Hepatocyte (in vitro differentiated cells): ENCODE data around the gene NARS2. TPM values are rescaled to one million over a fixed set of nuclear protein-coding genes. Genes with fewer than 3 reads are reported as not detected.
"Not testable (repeated sequence)": the region's sequence is repeated elsewhere in the genome, so short reads cannot be mapped to it uniquely, and the experiment has no call there.

ENCODE experiments used
- DNase-seq: peaks from one replicate; pipeline ENCODE4 v3.0.0-alpha.2; 2016; ENCODE audit warnings: low spot score
- H2AFZ ChIP-seq: fragments of 200-600 bp; sonication (generic); 2 replicates; pipeline ENCODE4 v1.6.0; 2016; ENCODE audit warnings: antibody characterized with exemption, mild to moderate bottlenecking
- H3K27ac ChIP-seq: fragments of 200-600 bp; sonication (generic); 2 replicates; pipeline ENCODE4 v1.5.1; 2016; ENCODE audit warnings: mild to moderate bottlenecking
- H3K27me3 ChIP-seq: fragments of 200-600 bp; sonication (generic); 2 replicates; pipeline ENCODE4 v1.6.1; 2016
- H3K36me3 ChIP-seq: fragments of 200-600 bp; sonication (generic); replicated peaks from 2 replicates; pipeline ENCODE4 v1.5.1; 2016; ENCODE audit warnings: low read depth; ENCODE audit not compliant: insufficient read depth
- H3K4me1 ChIP-seq: fragments of 200-600 bp; sonication (generic); 2 replicates; pipeline ENCODE4 v1.5.1; 2016; ENCODE audit warnings: mild to moderate bottlenecking, moderate library complexity; ENCODE audit not compliant: insufficient read depth
- H3K4me2 ChIP-seq: fragments of 200-600 bp; sonication (generic); 2 replicates; pipeline ENCODE4 v1.6.0; 2016
- H3K4me3 ChIP-seq: fragments of 200-600 bp; sonication (generic); 2 replicates; pipeline ENCODE4 v1.5.1; 2016; ENCODE audit warnings: mild to moderate bottlenecking
- H3K79me2 ChIP-seq: fragments of 200-600 bp; sonication (generic); 2 replicates; pipeline ENCODE4 v1.6.0; 2017; ENCODE audit warnings: mild to moderate bottlenecking
- H3K9me2 ChIP-seq: fragments of 200-600 bp; sonication (generic); replicated peaks from 2 replicates; pipeline ENCODE4 v1.6.0; 2017; ENCODE audit warnings: mild to moderate bottlenecking; ENCODE audit not compliant: insufficient read depth
- H3K9me3 ChIP-seq: fragments of 200-600 bp; sonication (generic); 2 replicates; pipeline ENCODE4 v1.5.1; 2016; ENCODE audit warnings: low read depth, mild to moderate bottlenecking
- H4K20me1 ChIP-seq: fragments of 200-600 bp; sonication (generic); 2 replicates; pipeline ENCODE4 v1.6.0; 2016; ENCODE audit warnings: mild to moderate bottlenecking; ENCODE audit not compliant: insufficient read depth, poor library complexity, severe bottlenecking
- EZH2 ChIP-seq: fragments of 200-600 bp; sonication (generic); IDR thresholded peaks from 2 replicates; pipeline ENCODE4 v1.6.1; 2016; ENCODE audit warnings: antibody characterized with exemption, mild to moderate bottlenecking, borderline replicate concordance
- EZH2phosphoT487 ChIP-seq: fragments of 200-600 bp; sonication (generic); IDR thresholded peaks from one replicate; pipeline ENCODE4 v1.6.1; 2018; ENCODE audit warnings: antibody characterized with exemption, mild to moderate bottlenecking, low read depth, moderate library complexity; ENCODE audit not compliant: unreplicated experiment, severe bottlenecking
- WGBS: methylation state at CpG from one replicate; pipeline ENCODE4 v1.1.6; 2016; ENCODE audit warnings: low lambda C conversion rate; ENCODE audit errors: missing lambda C conversion rate; 5-methylcytosine and 5-hydroxymethylcytosine counted together
- polyA plus RNA-seq: library from polyadenylated mRNA; unstranded; fragments of >200 nt; fragmentation: Nextera tagmentation; extraction: Ambion mirVana; gene quantifications from 2 replicates; pipeline ENCODE4 v1.2.1, GENCODE V29; 2016
- total RNA-seq: library from RNA; depleted of rRNA; stranded (reverse); fragments of >200 nt; gene quantifications from 2 replicates; pipeline ENCODE4 v1.2.3, GENCODE V29; 2014
- TF ChIP-seq, protein P1 (sequence below): fragments of 200-600 bp; sonication (generic); IDR thresholded peaks from 2 replicates; pipeline ENCODE4 v1.5.1; 2016; ENCODE audit warnings: antibody characterized with exemption, mild to moderate bottlenecking; ENCODE audit not compliant: poor library complexity

Gene NARS2
- total and polyA plus RNA-seq, 2 experiments from 2014 or later, result 17.5 to 19.1 TPM

DNA sequence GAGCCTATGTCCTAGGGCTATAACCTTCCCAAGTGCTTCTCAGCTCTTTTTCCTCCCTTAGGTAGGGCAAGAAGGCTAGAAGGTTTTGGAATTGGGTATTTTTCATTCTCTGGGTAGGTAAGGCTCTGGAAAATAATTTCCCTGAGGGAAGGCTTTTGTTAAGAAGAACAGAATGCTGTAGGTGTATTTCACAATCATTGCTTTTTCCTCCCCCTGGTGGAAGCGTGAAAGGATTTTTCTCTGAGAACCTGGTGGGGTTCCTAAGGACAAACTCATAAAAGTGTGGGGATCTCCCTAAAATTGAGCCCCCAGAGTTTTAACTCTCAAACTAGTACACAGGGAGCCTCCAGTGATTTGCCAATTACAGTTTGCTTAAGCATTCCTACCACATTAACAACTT is 41.1 kb upstream of the NARS2 start:
- Histone ChIP-seq H3K36me3 (no peaks in the 10 kb centered on the region), H3K4me1 (no peaks in the 10 kb centered on the region), H3K79me2 (no peaks in the 10 kb centered on the region), H3K9me3 (no peaks in the 10 kb centered on the region), H3K27ac (no peak overlapping the region), H3K27me3 (no peaks in the 10 kb centered on the region), H3K9me2 (no peaks in the 10 kb centered on the region), H3K4me2 (no peak overlapping the region), H3K4me3 (no peak overlapping the region), H4K20me1 (no peaks in the 10 kb centered on the region), H2AFZ (no peak overlapping the region)
- no peak for TF ChIP-seq EZH2
- TF ChIP-seq, protein P1, sequence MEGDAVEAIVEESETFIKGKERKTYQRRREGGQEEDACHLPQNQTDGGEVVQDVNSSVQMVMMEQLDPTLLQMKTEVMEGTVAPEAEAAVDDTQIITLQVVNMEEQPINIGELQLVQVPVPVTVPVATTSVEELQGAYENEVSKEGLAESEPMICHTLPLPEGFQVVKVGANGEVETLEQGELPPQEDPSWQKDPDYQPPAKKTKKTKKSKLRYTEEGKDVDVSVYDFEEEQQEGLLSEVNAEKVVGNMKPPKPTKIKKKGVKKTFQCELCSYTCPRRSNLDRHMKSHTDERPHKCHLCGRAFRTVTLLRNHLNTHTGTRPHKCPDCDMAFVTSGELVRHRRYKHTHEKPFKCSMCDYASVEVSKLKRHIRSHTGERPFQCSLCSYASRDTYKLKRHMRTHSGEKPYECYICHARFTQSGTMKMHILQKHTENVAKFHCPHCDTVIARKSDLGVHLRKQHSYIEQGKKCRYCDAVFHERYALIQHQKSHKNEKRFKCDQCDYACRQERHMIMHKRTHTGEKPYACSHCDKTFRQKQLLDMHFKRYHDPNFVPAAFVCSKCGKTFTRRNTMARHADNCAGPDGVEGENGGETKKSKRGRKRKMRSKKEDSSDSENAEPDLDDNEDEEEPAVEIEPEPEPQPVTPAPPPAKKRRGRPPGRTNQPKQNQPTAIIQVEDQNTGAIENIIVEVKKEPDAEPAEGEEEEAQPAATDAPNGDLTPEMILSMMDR, result no peak
- TF ChIP-seq EZH2phosphoT487, result no peak
- 80% methylated on average over 1 of the region's 1 CpG for WGBS
- DNase-seq, result no peak

- Histone ChIP-seq H3K27me3 (no peaks in the 10 kb centered on the region), H3K4me3 (no peak overlapping the region), H2AFZ (no peak overlapping the region), H4K20me1 (no peaks in the 10 kb centered on the region), H3K4me2 (no peak overlapping the region), H3K36me3 (no peaks in the 10 kb centered on the region), H3K27ac (no peak overlapping the region), H3K4me1 (no peaks in the 10 kb centered on the region), H3K9me2 (no peaks in the 10 kb centered on the region), H3K79me2 (no peaks in the 10 kb centered on the region), H3K9me3 (no peaks in the 10 kb centered on the region)
- no peak for TF ChIP-seq EZH2phosphoT487
- no peak for TF ChIP-seq EZH2
- TF ChIP-seq, protein P1, result no peak
- 85% methylated on average over 5 of the region's 5 CpGs for WGBS
- no peak for DNase-seq
Observed at GRCh38 chr11:78613378-78613813, 38.7 kb upstream of the NARS2 start.

- H3K36me3 ChIP-seq, result no peaks in the 10 kb centered on the region
- no peaks in the 10 kb centered on the region for H3K27me3 ChIP-seq
- H3K4me1 ChIP-seq, result no peaks in the 10 kb centered on the region
- H3K9me3 ChIP-seq, result no peaks in the 10 kb centered on the region
- H2AFZ ChIP-seq, result no peak overlapping the region
- H3K4me3 ChIP-seq, result no peak overlapping the region
- no peaks in the 10 kb centered on the region for H3K79me2 ChIP-seq
- H3K4me2 ChIP-seq, result no peak overlapping the region
- no peak for DNase-seq
- H4K20me1 ChIP-seq, result no peaks in the 10 kb centered on the region
- H3K9me2 ChIP-seq, result no peaks in the 10 kb centered on the region
- WGBS, result 78% methylated on average over 4 of the region's 4 CpGs
- H3K27ac ChIP-seq, result no peak overlapping the region
- TF ChIP-seq EZH2 (no peak), EZH2phosphoT487 (no peak)
- TF ChIP-seq, protein P1, result no peak
Observed at GRCh38 chr11:78612721-78613377, 38.2 kb upstream of the NARS2 start.

DNA sequence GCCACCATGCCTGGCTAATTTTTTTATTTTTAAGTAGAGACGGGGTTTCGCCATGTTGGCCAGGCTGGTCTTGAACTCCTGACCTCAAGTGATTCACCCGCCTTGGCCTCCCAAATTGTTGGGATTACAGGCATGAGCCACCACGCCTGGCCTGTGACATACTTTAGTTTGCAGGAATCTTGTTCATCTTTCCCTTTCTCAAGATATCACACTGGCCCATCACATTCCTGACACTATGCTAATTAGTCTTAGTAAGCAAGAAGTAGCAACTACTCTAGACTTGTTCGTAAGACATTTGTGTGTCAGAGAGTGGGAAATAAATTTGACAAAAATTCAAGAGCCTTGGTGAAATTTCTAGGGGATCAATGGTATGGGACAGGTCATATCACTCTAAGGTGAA is 34.7 kb upstream of the NARS2 start:
- DNase-seq, H3K4me1 ChIP-seq, H3K36me3 ChIP-seq, H3K4me2 ChIP-seq, H3K27me3 ChIP-seq, H3K79me2 ChIP-seq, H4K20me1 ChIP-seq, H3K9me3 ChIP-seq, H2AFZ ChIP-seq, H3K4me3 ChIP-seq, H3K27ac ChIP-seq, H3K9me2 ChIP-seq: not testable (repeated sequence)
- WGBS, result 91% methylated on average over 5 of the region's 5 CpGs
